NCI-H146 treated with DMSO at 0.1 percent for 48 hours (cell line): ENCODE results near the gene PLS1.
"Not testable (repeated sequence)": the region's sequence is repeated elsewhere in the genome, so short reads cannot be mapped to it uniquely, and the experiment has no call there.

Source experiments
- DNase-seq: peaks from one replicate; lab custom pipeline; 2025; ENCODE audit not compliant: unreplicated experiment; lab: John Stamatoyannopoulos, UW

PLS1 gene

DNA sequence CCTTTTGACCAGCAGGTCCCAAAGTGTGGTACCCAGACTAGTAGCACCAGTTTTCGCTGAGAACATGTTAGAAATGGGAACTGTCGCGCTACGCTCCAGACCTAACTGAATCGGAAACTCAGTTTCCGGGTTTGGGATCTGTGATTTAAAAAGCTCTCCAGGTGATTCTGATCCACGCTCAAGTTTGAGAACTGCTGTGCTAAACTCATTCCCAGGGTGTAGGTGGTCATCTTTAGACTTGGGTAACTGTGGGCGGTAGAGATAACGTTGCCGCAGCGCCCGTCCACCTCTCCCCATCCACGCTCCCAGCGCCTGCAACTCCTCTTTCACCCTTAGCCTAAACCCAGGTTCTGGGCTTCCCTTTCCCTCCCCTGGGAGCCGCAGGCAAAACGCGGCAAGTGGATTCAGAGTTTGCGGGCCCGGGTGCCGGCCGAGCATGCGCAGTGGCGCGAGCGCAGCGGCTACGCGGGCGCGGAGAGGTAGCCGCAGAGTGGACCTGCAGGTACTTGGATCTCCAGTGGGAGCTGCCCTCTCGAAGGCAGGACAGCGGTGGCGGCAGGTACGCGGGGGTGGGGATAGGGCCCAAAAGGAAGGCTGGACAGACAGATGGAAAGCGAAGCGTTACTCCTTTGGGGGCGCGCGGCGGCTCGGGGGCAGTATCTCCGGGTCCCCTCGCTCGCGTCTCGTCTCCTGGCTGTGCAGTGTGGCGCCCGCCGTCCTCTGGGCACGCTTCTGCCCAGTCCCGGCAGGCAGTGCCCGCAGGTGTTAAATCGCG is at the start of gene PLS1:
Gene PLS1 (plus strand): TSS at position 443 of the 775 bp plus-strand sequence. CDS start 67,845 bp downstream, outside the sequence.
- peak; percentile 97 for DNase-seq

DNA sequence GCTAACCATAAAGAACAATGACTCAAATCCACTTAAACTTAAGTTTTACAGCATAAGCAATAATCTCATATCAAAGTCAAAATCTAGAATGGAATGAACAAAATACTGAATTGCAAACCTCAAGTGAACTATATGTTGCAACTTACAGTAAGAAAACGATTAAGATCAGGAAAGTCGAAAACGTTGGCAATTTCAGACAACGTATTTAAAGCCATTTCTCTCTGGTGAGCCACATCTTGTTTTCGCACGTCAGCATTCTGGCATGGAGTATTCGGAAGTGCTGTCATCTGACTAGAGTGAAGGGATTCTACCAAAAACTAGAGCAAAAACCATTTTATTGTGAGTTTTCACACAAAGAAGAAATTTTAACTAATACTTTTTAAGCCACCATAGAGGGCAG is 46.2 kb upstream of the PLS1 start:
- DNase-seq = no peak

- not testable (repeated sequence) for DNase-seq
These were observed 43.6 kb upstream of the PLS1 start for GRCh38 chr3:142552579-142552978.

- no peak for DNase-seq
These were observed 42.5 kb upstream of the PLS1 start for GRCh38 chr3:142553741-142554140.

DNA sequence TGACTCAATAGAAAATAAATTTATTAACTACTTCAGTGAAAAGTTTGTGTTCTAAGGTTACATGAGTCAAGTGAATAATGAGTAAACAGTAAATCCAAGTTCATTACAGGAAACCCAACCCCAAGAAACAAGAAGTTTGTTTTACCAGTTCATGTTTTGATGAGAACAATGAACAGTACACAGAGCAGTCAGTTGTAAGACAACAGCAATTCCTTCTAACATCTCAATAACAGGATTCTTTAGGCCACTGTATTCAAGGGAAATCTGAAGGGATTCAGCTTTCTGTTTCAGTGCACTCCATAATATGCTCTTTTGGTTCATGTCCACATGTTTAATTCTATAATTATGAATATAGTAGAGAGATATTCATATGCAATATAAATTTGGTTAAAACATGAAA is 36.1 kb upstream of the PLS1 start:
- no peak for DNase-seq

DNA sequence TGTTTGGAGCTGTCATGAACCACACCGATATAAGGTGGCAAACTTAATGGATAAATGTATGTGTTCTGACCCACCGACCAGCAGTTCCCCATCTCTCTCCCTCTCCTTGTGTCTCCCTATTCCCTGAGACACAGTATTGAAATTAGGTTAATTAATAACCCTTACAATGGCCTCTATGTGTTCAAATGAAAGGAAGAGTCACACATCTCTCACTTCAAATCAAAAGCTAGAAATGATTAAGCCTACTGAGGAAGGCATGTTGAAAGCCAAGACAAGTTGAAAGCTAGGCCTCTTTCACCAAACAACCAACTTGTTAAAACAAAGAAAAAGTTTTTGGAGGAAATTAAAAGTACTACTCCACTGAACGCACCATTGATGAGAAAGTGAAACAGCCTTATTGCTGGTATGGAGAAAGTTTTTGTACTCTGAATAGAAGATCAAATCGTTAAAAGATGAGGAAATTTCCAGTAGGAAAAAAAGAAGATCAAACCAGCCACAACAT is 32.6 kb upstream of the PLS1 start:
- DNase-seq = no peak

GRCh38 chr3:142566096-142566495 is 30.1 kb upstream of the PLS1 start:
- DNase-seq = no peak

- no peak for DNase-seq
These were observed 27.7 kb upstream of the PLS1 start for GRCh38 chr3:142568393-142569017.

- DNase-seq = not testable (repeated sequence)
These were observed 26.8 kb upstream of the PLS1 start for GRCh38 chr3:142569422-142569821.

DNA sequence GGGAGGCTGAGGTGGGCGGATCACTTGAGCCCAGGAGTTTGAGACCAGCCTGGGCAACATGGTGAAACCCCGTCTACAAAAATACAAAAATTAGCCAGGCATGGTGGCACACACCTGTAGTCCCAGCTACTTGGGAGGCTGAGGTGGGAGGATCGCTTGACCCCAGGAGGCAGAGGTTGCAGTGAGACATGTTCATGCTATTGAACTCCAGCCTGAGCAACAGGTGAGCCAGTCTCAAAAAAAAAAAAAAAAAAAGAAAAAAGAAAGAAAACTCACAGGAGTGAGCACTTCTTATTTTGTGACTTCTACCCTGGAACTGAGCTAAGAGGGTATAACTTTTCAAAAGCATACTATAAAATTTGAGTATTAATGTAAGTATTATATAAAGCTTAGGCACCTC is 22.0 kb upstream of the PLS1 start:
- DNase-seq = not testable (repeated sequence)

DNA sequence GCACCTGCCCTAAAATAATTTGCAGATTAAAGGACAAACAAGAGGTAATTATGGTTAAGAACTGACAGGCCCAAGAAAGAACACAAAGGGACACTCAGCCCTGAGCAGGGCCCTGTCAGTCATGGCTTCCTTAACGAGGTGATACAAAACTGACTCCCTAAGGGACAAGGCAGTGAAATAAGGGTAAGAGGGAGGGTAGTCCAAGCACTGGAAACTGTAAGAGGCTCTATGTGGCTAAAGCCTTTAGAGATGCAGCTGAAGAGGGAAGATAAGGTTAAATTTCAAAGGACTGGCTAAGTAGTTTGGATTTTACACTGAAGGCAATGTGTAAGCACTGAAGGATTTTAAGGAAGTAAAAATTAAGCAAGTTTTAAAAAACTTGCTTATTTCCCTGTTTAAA is 21.5 kb upstream of the PLS1 start:
- peak; percentile 50 for DNase-seq

DNA sequence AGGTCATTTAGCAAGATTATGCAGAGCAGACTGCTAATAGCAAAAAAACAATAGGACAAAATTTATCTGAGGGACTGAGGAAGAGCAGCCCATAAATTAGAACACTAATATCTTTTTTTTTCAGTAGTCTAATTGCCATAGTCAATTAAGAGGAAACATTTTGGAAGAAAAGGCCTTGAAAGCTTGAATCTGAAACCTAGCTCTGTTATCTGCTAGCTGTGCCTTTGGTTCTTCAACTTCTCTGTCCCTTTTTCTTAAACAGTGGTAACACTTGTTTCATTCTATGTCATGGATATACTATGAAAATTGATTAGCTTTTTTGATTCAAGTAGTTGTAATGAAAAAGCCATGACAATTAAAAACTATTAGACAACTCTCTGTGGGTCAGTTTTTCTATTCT is 19.4 kb upstream of the PLS1 start:
- DNase-seq = no peak

- DNase-seq = peak; percentile 58
These were observed 18.4 kb upstream of the PLS1 start for GRCh38 chr3:142577696-142578328.

GRCh38 chr3:142578329-142579223 is 17.6 kb upstream of the PLS1 start, which contains the start of gene ATR:
ATR (minus strand) TSS chr3:142578733; CDS start chr3:142578704, 29 bp downstream.
- DNase-seq = peak; percentile 98

DNA sequence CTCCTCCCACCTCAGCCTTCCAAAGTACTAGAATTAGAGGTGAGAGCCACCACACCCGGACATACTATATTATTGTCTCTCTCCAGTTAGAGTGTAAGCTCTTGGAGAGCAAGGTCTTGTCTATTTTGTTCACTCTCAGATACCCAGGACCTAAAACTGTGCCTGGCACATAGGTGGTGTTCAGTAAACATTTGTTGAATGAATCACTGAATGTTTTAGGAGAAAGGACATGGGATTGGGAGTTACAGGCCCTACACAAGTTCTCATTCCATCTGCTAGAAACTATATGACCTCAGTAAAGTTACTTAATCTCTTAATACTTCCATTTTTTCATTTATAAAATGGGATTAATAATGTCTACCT is 16.2 kb upstream of the PLS1 start:
- no peak for DNase-seq

GRCh38 chr3:142581070-142581469 is 15.1 kb upstream of the PLS1 start:
- DNase-seq = not testable (repeated sequence)

GRCh38 chr3:142586803-142587406 is 9.3 kb upstream of the PLS1 start:
- DNase-seq = peak; percentile 73

DNA sequence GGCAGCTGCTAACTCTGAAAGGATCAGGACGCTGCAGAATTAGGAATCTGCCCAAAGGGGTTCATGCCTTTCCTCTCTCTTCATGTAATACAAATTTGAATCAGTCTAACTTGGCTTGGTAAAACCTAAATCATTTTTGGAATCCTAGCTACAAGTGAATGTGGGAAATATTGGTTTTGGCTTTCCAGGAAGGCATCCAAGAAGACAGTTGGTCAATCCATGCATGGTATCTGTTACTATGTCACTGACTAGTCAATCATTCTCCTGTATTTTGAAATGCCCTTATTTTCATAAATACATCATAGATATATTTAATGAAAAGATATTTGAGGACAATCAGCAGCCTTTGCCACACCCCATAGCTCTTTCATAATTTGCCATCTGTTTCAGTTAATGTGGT is 7.5 kb upstream of the PLS1 start:
- no peak for DNase-seq

GRCh38 chr3:142592268-142592667 is 3.9 kb upstream of the PLS1 start:
- not testable (repeated sequence) for DNase-seq

DNA sequence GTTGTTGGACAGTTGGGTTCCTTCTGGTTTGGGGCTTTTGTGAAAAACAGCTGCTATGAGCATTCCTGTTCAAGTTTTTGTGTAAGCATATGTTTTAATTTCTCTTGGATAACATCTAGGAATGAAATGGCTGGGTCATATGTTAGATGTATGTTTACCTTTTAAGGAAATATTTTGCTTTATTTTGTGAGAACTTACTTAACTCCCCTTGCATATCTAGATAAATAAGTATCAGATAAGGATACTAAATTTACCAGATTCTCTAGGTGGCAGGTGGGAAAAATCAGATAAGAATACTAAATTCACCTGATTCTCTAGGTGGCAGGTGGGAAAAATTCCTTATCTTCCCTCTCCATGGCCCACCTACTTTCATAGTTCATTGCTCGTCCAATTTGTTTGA is 1.1 kb upstream of the PLS1 start:
- no peak for DNase-seq

DNA sequence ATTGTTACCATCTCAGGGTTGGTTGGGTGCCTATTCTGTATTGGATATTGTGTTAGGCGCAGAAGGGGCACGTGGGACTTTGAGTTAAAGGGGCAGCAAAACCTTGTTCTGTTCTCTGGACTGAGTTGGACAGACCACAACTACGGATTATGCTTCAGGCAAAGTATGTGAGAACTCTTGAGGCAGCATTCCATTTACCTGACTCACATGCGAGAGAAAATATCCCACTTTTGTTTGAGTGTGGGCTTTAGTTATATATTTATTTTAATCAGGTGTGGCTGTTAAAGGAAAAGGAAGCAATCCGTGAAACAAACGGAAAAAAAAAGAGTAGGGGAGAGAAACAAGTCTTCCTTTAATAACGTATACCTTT is 627 bp upstream of the PLS1 start:
- peak; percentile 66 for DNase-seq
